Endothelial cell (in vitro differentiated cells): ENCODE data around the gene CCDC171. TPM values are rescaled to one million over a fixed set of nuclear protein-coding genes. Genes with fewer than 3 reads are reported as not detected.

Experiments used
- DNase-seq: peaks from one replicate; pipeline ENCODE4 v3.0.0; 2021; ENCODE audit warnings: low spot score
- H3K27ac Mint-ChIP-seq: one replicate; pipeline ENCODE4 v1.8.0; 2021; ENCODE audit warnings: mixed read lengths, inconsistent platforms; ENCODE audit not compliant: unreplicated experiment
- H3K27me3 Mint-ChIP-seq: one replicate; pipeline ENCODE4 v1.8.0; 2021; ENCODE audit warnings: mild to moderate bottlenecking, moderate library complexity, mixed read lengths, inconsistent platforms; ENCODE audit not compliant: unreplicated experiment
- H3K36me3 Mint-ChIP-seq: one replicate; pipeline ENCODE4 v1.8.0; 2021; ENCODE audit warnings: mild to moderate bottlenecking, low read depth, mixed read lengths, inconsistent platforms; ENCODE audit not compliant: unreplicated experiment
- H3K4me1 Mint-ChIP-seq: one replicate; pipeline ENCODE4 v1.8.0; 2021; ENCODE audit warnings: mild to moderate bottlenecking, mixed read lengths, inconsistent platforms; ENCODE audit not compliant: unreplicated experiment
- H3K4me3 Mint-ChIP-seq: one replicate; pipeline ENCODE4 v1.8.0; 2021; ENCODE audit warnings: mild to moderate bottlenecking, mixed read lengths, inconsistent platforms; ENCODE audit not compliant: unreplicated experiment
- H3K9me3 Mint-ChIP-seq: one replicate; pipeline ENCODE4 v1.8.0; 2021; ENCODE audit warnings: mixed read lengths, inconsistent platforms; ENCODE audit not compliant: unreplicated experiment
- total RNA-seq: library from RNA; stranded (reverse); fragmentation: NEBNext Ultra II Directional; extraction: Animal tissue kit (Norgen Biotek cat#: 25700); gene quantifications from one replicate; pipeline ENCODE4 v1.2.1, GENCODE V29; 2021; ENCODE audit not compliant: unreplicated experiment
- TF ChIP-seq, protein P1 (sequence below): fragments of 200-600 bp; sonication (generic); IDR thresholded peaks from one replicate; pipeline ENCODE4 v1.5.0; 2021; ENCODE audit warnings: antibody characterized with exemption; ENCODE audit not compliant: unreplicated experiment

Gene CCDC171
- total RNA-seq, 1 donor from 2014 or later, result 6.5 TPM

DNA sequence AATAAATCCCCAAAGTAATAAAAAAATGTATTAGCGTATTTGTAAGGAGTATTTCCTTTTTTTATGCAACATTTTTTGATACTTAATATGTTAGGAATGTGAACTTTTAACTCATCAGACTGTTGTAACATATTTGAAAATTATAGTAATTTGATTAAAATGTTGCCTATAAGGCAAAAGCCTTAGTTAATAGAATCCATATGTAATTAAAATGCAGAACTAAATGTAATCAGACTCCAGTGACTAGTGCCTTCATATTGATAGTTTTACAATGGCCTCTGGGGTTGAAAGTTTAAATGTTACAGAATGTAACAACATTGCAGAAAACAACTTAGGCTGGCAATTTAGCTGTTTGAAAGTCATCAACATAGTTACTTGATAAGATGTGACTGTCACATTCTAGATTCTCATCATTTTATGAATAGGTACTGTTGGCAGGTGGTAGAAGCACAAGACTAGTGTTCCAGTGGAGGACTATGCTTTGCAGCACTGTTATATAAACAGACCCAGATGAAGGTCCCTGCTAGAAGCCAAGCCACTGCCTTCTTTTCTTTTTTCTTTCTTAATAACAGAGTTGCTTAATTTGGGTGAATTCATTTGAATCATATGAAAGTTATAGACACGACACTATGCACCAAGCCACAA lies 382.9 kb downstream of the CCDC171 start:
- Mint-ChIP-seq H3K27ac (no peak overlapping the region), H3K9me3 (no peaks in the 10 kb centered on the region), H3K4me3 (no peak overlapping the region), H3K4me1 (no peaks in the 10 kb centered on the region), H3K36me3 (no peaks in the 10 kb centered on the region), H3K27me3 (no peaks in the 10 kb centered on the region)
- TF ChIP-seq, protein P1, sequence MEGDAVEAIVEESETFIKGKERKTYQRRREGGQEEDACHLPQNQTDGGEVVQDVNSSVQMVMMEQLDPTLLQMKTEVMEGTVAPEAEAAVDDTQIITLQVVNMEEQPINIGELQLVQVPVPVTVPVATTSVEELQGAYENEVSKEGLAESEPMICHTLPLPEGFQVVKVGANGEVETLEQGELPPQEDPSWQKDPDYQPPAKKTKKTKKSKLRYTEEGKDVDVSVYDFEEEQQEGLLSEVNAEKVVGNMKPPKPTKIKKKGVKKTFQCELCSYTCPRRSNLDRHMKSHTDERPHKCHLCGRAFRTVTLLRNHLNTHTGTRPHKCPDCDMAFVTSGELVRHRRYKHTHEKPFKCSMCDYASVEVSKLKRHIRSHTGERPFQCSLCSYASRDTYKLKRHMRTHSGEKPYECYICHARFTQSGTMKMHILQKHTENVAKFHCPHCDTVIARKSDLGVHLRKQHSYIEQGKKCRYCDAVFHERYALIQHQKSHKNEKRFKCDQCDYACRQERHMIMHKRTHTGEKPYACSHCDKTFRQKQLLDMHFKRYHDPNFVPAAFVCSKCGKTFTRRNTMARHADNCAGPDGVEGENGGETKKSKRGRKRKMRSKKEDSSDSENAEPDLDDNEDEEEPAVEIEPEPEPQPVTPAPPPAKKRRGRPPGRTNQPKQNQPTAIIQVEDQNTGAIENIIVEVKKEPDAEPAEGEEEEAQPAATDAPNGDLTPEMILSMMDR, result no peak
- DNase-seq, result no peak

DNA sequence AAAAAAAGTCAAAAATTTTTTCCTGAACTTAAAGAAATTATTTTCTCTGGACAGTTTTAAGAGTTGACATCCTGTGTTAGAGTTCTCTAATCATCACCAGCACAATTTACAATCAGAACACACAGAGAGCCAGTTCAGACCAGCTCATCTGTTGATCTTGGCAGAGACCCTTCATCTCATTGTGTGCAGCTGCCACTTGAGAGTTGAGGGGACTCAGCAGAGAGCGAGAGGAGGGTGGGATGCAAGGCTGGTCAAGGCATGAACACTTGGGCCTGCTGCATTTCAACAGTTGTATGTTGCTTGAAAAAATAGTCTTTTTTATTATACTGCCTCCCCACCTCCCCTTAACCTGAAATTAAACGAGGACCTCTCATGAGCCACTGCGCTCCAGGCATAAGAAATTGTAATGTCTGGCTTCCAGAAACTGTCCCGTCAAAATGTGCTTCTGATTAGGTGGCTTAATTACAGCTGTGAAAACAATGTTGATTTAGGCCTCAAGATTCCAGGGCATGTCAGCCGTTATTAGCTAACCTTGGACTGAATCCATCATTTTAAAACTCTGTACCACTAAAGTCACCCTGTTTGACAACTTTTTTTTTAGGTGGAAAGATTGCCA lies 383.6 kb downstream of the CCDC171 start:
- H3K36me3 Mint-ChIP-seq, result no peaks in the 10 kb centered on the region
- H3K4me3 Mint-ChIP-seq, result no peak overlapping the region
- DNase-seq, result no peak
- no peaks in the 10 kb centered on the region for H3K4me1 Mint-ChIP-seq
- no peaks in the 10 kb centered on the region for H3K9me3 Mint-ChIP-seq
- TF ChIP-seq, protein P1, result no peak
- H3K27me3 Mint-ChIP-seq, result no peaks in the 10 kb centered on the region
- H3K27ac Mint-ChIP-seq, result no peak overlapping the region

DNA sequence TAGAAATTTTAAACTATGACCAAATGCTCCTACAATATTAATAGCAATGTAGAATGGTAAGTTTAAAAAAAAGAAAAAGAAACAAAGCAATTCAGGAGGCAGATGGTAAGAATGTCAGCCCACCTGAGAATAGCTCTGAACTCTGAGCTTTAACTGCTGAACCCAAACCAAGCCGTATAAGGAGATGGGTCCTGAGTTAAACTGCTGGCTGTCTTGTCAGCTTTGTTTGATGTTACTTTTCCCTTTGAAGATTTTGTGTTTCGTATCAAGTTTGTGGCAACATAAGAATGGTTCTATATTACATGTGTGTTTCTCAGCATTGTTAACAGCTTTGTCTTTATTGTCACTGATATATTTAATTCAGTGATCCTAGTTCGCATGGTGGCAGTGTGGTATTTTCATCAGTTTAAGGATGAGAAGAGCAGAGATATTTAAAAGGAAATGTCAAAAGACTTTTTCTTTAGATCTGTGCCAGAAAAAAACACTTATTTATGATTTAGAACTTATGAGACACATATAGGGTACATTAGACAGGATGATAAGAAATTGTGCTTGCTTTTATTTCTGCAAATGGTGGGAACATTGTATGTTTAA lies 390.1 kb downstream of the CCDC171 start:
- TF ChIP-seq, protein P1, result no peak
- Mint-ChIP-seq H3K27ac (no peak overlapping the region), H3K36me3 (no peaks in the 10 kb centered on the region), H3K4me3 (no peak overlapping the region), H3K4me1 (no peaks in the 10 kb centered on the region), H3K27me3 (no peaks in the 10 kb centered on the region), H3K9me3 (no peaks in the 10 kb centered on the region)
- DNase-seq, result no peak

DNA sequence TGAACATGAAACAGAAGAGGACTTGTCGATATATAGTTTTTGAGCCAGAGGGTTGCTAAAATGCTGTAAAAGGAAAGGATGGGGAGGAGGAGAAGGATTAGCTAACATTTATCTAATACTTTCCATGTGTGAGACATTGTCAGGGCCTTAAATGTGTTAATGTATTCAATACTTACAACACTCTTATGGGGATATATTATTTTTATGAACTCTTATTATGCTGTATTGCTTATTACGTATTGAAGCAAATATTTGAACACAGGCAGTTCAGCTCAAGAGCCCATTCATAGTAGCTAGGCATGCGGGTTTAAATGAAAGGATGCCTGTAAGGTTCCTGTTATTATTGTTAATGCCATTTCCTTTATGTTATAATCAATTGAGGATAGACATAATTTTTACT lies 391.5 kb downstream of the CCDC171 start:
- Mint-ChIP-seq H3K36me3 (no peaks in the 10 kb centered on the region), H3K4me1 (no peaks in the 10 kb centered on the region), H3K27me3 (no peaks in the 10 kb centered on the region), H3K27ac (no peak overlapping the region), H3K4me3 (no peak overlapping the region), H3K9me3 (no peaks in the 10 kb centered on the region)
- TF ChIP-seq, protein P1, result no peak
- no peak for DNase-seq

DNA sequence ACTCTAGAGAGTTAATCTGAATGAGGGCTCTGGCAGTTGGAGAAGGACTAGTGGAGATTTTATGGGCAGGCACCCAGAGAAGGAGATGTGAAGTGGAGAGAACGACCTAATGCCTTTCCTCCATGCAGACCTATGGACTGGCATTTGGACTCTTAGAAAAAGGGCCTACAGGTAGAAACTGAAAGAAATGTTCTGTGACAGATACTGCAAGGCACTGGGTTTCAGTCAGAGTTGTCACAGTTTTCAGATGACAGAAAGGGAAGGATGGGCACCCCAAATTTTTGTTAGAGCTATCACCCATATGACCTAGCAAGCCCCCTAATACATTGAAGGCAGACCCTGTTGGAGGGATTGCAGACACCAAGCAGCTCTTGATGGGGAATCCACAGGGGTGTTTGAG lies 406.8 kb downstream of the CCDC171 start:
- Mint-ChIP-seq H3K36me3 (no peaks in the 10 kb centered on the region), H3K4me1 (peaks cover 7% of the 10 kb centered on the region), H3K4me3 (no peak overlapping the region), H3K27ac (no peak overlapping the region), H3K9me3 (no peaks in the 10 kb centered on the region), H3K27me3 (no peaks in the 10 kb centered on the region)
- no peak for DNase-seq
- TF ChIP-seq, protein P1, result no peak
